ENCODE data around the gene SLC16A5.
"Not testable (repeated sequence)": the region's sequence is repeated elsewhere in the genome, so short reads cannot be mapped to it uniquely, and the experiment has no call there.

The SLC16A5 gene

GRCh38 chr17:75087558-75088453 is at the start of gene SLC16A5:
SLC16A5 (plus strand) TSS chr17:75087954; CDS start chr17:75093637, 5,683 bp downstream.
- DNase-seq, result peak; percentile 43

GRCh38 chr17:75039238-75039637 is 48.5 kb upstream of the SLC16A5 start:
- no peak for DNase-seq

- no peak for DNase-seq
These were observed 46.0 kb upstream of the SLC16A5 start for GRCh38 chr17:75041656-75042280.

- DNase-seq, result not testable (repeated sequence)
These were observed 44.0 kb upstream of the SLC16A5 start for GRCh38 chr17:75043789-75044188.

- DNase-seq, result no peak
These were observed 43.0 kb upstream of the SLC16A5 start for GRCh38 chr17:75044716-75045115.

GRCh38 chr17:75045946-75046406 is 41.8 kb upstream of the SLC16A5 start:
- DNase-seq, result not testable (repeated sequence)

GRCh38 chr17:75046407-75047289 is 41.1 kb upstream of the SLC16A5 start, which contains the start of the genes ATP5PD and KCTD2:
ATP5PD (minus strand) TSS chr17:75046969; CDS start chr17:75042650, 4,319 bp downstream.
KCTD2 (plus strand) TSS chr17:75047225; CDS start chr17:75047251, 26 bp downstream.
- DNase-seq, result peak; percentile 88

- no peak for DNase-seq
These were observed 40.2 kb upstream of the SLC16A5 start for GRCh38 chr17:75047398-75048098.

GRCh38 chr17:75048249-75048878 is 39.4 kb upstream of the SLC16A5 start:
- no peak for DNase-seq

GRCh38 chr17:75049057-75049456 is 38.7 kb upstream of the SLC16A5 start:
- no peak for DNase-seq

- DNase-seq, result no peak
These were observed 38.0 kb upstream of the SLC16A5 start for GRCh38 chr17:75049706-75050105.

GRCh38 chr17:75051941-75052340 is 35.8 kb upstream of the SLC16A5 start:
- DNase-seq, result no peak

- peak; percentile 71 for DNase-seq
These were observed 28.1 kb upstream of the SLC16A5 start for GRCh38 chr17:75059369-75060345.

GRCh38 chr17:75060434-75061054 is 27.2 kb upstream of the SLC16A5 start:
- no peak for DNase-seq

- no peak for DNase-seq
These were observed 26.7 kb upstream of the SLC16A5 start for GRCh38 chr17:75061055-75061438.

- no peak for DNase-seq
These were observed 26.1 kb upstream of the SLC16A5 start for GRCh38 chr17:75061618-75062017.

- DNase-seq, result no peak
These were observed 24.6 kb upstream of the SLC16A5 start for GRCh38 chr17:75063201-75063600.

GRCh38 chr17:75063626-75064025 is 24.1 kb upstream of the SLC16A5 start:
- no peak for DNase-seq

GRCh38 chr17:75064040-75064439 is 23.7 kb upstream of the SLC16A5 start:
- no peak for DNase-seq

- DNase-seq, result no peak
These were observed 23.3 kb upstream of the SLC16A5 start for GRCh38 chr17:75064460-75064859.
